Fibroblast of lung (primary cell): ENCODE measurements around the gene VMO1. TPM values are rescaled to one million over a fixed set of nuclear protein-coding genes. Genes with fewer than 3 reads are reported as not detected.

Source experiments
- DNase-seq, 2 donors: peaks; one replicate each; pipeline versions ENCODE4 v3.0.0 to v3.0.0-alpha.2; 2010; ENCODE audit warnings: low read depth in 2 of 2
- H2AFZ ChIP-seq: 2 replicates; pipeline ENCODE4 v1.5.1; 2012; ENCODE audit warnings: low read length, control low read depth, inconsistent platforms
- H3K27ac ChIP-seq: 2 replicates; pipeline ENCODE4 v1.5.1; 2011; ENCODE audit warnings: low read length, control low read depth; ENCODE audit not compliant: insufficient read depth
- H3K27me3 ChIP-seq: 2 replicates; pipeline ENCODE4 v1.5.1; 2011; ENCODE audit warnings: mild to moderate bottlenecking, low read length; ENCODE audit not compliant: control insufficient read depth, insufficient read depth
- H3K36me3 ChIP-seq: 2 replicates; pipeline ENCODE4 v1.5.1; 2011; ENCODE audit warnings: low read length; ENCODE audit not compliant: control insufficient read depth, insufficient read depth
- H3K4me1 ChIP-seq: 2 replicates; pipeline ENCODE4 v1.5.1; 2011; ENCODE audit warnings: low read length; ENCODE audit not compliant: control insufficient read depth, insufficient read depth; ENCODE audit errors: extremely low read depth
- H3K4me2 ChIP-seq: 2 replicates; pipeline ENCODE4 v1.5.1; 2011; ENCODE audit warnings: low read length, control low read depth; ENCODE audit not compliant: insufficient read depth; ENCODE audit errors: extremely low read depth
- H3K4me3 ChIP-seq, 4 experiments: fragments of 200-600 bp in 1 of 4; sonication (generic) in 1 of 4; replicated peaks in 1 of 4; 2 replicates each; pipeline ENCODE4 v1.5.1; 2011 to 2016; ENCODE audit warnings: low read length in 4 of 4, low read depth in 3 of 4, mild to moderate bottlenecking in 3 of 4, control low read depth in 2 of 4, inconsistent platforms in 1 of 4, mixed read lengths in 1 of 4; ENCODE audit not compliant: insufficient read depth in 1 of 4; ENCODE audit errors: control extremely low read depth in 1 of 4
- H3K79me2 ChIP-seq: 2 replicates; pipeline ENCODE4 v1.5.1; 2012; ENCODE audit warnings: mild to moderate bottlenecking, low read length, inconsistent platforms; ENCODE audit not compliant: control insufficient read depth, insufficient read depth
- H3K9ac ChIP-seq: 2 replicates; pipeline ENCODE4 v1.5.1; 2011; ENCODE audit warnings: mild to moderate bottlenecking, low read length, control low read depth; ENCODE audit not compliant: insufficient read depth
- H3K9me3 ChIP-seq: 2 replicates; pipeline ENCODE4 v1.5.1; 2012; ENCODE audit warnings: low read depth, low read length; ENCODE audit not compliant: control insufficient read depth, insufficient read depth
- H4K20me1 ChIP-seq: 2 replicates; pipeline ENCODE4 v1.5.1; 2011; ENCODE audit warnings: low read length; ENCODE audit not compliant: control insufficient read depth, insufficient read depth; ENCODE audit errors: extremely low read depth
- EZH2 ChIP-seq: IDR thresholded peaks from 2 replicates; pipeline ENCODE4 v1.5.1; 2012; ENCODE audit warnings: low read length, control low read depth, mild to moderate bottlenecking; ENCODE audit errors: missing control alignments
- polyA plus RNA-seq, 2 donors: library from polyadenylated mRNA; depleted of rRNA in 1 of 2; stranded (reverse) in 1 of 2; unstranded in 1 of 2; fragments of >200 nt; gene quantifications; 2 replicates each; pipeline ENCODE4 v1.2.1, GENCODE V29; 2011 to 2012; ENCODE audit warnings: missing spikeins in 1 of 2
- total RNA-seq: library from RNA; depleted of rRNA; stranded (reverse); fragments of >200 nt; gene quantifications from 2 replicates; pipeline ENCODE4 v1.2.1, GENCODE V29; 2014
- TF ChIP-seq, protein P1 (sequence below), 2 donors: IDR thresholded peaks in 1 of 2; conservative IDR thresholded peaks in 1 of 2; 1 replicate in 1 of 2; 2 replicates in 1 of 2; pipeline ENCODE4 v1.5.1; 2011 to 2012; ENCODE audit warnings: low read length in 2 of 2, control low read depth in 1 of 2, inconsistent platforms in 1 of 2, low read depth in 1 of 2, mild to moderate bottlenecking in 1 of 2

The VMO1 gene
- total and polyA plus RNA-seq, 2 donors (not counting 1 experiment from before 2014, with no cell fraction given) = 0.33 TPM; not detected in 1

DNA sequence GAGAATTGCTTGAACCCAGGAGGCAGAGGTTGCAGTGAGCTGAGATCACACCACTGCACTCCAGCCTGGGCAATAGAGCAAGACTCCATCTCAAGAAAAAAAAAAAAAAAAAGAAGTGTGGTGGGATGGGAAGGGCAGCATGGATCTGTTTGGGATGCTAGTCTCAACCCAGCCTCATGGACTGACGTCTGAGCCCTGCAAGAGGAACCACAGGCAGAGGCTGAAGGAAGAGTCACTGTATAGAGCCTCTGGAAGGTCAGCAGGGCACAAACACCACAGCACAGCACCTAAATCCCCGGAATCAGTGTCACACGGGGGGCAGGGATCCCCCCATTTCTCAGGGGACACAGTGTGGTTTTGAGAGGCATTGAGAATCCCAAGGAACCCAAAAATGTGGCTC, 35.6 kb downstream of the VMO1 start:
- Histone ChIP-seq H3K4me3 (no peak overlapping the region), H3K27me3 (peaks cover 12% of the 10 kb centered on the region), H3K27ac (no peak overlapping the region), H3K36me3 (no peaks in the 10 kb centered on the region), H4K20me1 (no peaks in the 10 kb centered on the region), H3K9ac (no peak overlapping the region), H2AFZ (no peak overlapping the region), H3K4me1 (no peaks in the 10 kb centered on the region), H3K4me2 (no peak overlapping the region), H3K79me2 (no peaks in the 10 kb centered on the region), H3K9me3 (no peaks in the 10 kb centered on the region)
- DNase-seq = no peak
- TF ChIP-seq, protein P1, sequence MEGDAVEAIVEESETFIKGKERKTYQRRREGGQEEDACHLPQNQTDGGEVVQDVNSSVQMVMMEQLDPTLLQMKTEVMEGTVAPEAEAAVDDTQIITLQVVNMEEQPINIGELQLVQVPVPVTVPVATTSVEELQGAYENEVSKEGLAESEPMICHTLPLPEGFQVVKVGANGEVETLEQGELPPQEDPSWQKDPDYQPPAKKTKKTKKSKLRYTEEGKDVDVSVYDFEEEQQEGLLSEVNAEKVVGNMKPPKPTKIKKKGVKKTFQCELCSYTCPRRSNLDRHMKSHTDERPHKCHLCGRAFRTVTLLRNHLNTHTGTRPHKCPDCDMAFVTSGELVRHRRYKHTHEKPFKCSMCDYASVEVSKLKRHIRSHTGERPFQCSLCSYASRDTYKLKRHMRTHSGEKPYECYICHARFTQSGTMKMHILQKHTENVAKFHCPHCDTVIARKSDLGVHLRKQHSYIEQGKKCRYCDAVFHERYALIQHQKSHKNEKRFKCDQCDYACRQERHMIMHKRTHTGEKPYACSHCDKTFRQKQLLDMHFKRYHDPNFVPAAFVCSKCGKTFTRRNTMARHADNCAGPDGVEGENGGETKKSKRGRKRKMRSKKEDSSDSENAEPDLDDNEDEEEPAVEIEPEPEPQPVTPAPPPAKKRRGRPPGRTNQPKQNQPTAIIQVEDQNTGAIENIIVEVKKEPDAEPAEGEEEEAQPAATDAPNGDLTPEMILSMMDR (conservative IDR thresholded peaks at IDR 0.05 in 1 of 2, IDR thresholded peaks at IDR 0.05 in 1 of 2; ENCODE audit: low read depth in 1 of 2, low read length in 2 of 2) = no peak
- no peak for TF ChIP-seq EZH2

DNA sequence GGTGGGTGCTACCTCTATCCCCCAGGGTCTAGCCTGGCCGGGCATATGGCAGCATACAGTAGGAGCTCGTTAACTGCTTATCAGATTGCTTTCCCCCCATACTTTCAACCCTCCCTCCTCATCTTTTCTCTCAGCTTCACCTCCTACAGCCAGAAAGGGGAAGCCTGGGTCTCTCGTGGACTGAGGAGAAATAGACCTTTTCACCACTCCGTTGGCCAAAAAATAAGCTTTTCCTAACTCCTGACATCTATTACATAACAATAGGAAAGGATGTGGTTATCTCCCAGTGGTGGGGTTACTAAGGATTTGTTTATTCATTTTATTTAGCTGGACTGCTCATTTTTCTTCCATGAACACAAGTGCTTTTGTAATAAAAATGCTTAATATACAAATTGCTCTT, 37.5 kb downstream of the VMO1 start:
- no peak overlapping the region for H2AFZ ChIP-seq
- no peak for DNase-seq
- no peaks in the 10 kb centered on the region for H3K36me3 ChIP-seq
- H3K9me3 ChIP-seq = no peaks in the 10 kb centered on the region
- no peak overlapping the region for H3K4me2 ChIP-seq
- no peak overlapping the region for H3K27ac ChIP-seq
- H3K9ac ChIP-seq = no peak overlapping the region
- no peaks in the 10 kb centered on the region for H3K4me1 ChIP-seq
- no peak overlapping the region for H3K4me3 ChIP-seq
- H3K27me3 ChIP-seq = peaks cover 16% of the 10 kb centered on the region
- H4K20me1 ChIP-seq = no peaks in the 10 kb centered on the region
- no peaks in the 10 kb centered on the region for H3K79me2 ChIP-seq
- TF ChIP-seq, protein P1 (conservative IDR thresholded peaks at IDR 0.05 in 1 of 2, IDR thresholded peaks at IDR 0.05 in 1 of 2; ENCODE audit: low read depth in 1 of 2, low read length in 2 of 2) = no peak
- TF ChIP-seq EZH2 = no peak

DNA sequence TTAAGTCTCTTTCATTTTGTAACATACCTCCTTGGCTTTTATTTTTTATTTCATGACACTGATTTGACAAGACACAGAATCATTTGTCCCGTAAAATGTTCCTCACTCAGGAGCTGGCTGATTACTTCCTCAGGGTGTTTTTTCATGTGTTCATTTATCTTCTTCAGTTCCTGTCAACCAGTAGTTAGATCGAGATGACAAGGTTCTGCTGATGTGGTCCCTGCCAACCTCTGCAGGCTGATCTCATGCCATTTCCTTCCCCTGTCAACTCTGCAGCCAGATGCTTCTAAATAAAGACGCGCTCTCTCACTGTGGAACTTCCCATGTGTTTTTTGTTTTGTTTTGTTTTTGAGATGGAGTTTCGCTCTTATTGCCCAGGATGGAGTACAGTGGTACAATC, 38.3 kb downstream of the VMO1 start:
- Histone ChIP-seq H3K27ac (no peak overlapping the region), H4K20me1 (no peaks in the 10 kb centered on the region), H3K4me3 (no peak overlapping the region), H3K4me1 (no peaks in the 10 kb centered on the region), H2AFZ (no peak overlapping the region), H3K9ac (no peak overlapping the region), H3K9me3 (no peaks in the 10 kb centered on the region), H3K27me3 (peaks cover 16% of the 10 kb centered on the region), H3K79me2 (no peaks in the 10 kb centered on the region), H3K4me2 (no peak overlapping the region), H3K36me3 (no peaks in the 10 kb centered on the region)
- TF ChIP-seq EZH2 = no peak
- TF ChIP-seq, protein P1 (conservative IDR thresholded peaks at IDR 0.05 in 1 of 2, IDR thresholded peaks at IDR 0.05 in 1 of 2; ENCODE audit: low read depth in 1 of 2, low read length in 2 of 2) = no peak
- no peak for DNase-seq
